ENCODE measurements around the gene ERLEC1.
"Not testable (repeated sequence)": the region's sequence is repeated elsewhere in the genome, so short reads cannot be mapped to it uniquely, and the experiment has no call there.

Gene ERLEC1

DNA sequence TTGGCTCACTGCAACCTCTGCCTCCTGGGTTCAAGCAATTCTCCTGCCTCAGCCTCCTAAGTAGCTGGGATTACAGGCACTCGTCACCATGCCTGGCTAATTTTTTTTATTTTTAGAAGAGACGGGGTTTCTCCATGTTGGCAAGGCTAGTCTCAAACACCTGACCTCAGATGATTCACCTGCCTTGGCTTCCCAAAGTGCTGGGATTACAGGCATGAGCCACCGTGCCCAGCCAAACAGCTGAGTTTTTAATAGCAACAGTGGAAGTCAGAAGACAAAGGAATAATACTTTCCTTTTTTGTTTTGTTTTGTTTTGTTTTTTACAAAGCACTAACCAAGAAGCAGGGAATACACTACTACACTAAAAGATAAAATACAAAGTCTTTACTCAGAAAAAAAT, 56.0 kb downstream of the ERLEC1 start:
- no peaks in the 10 kb centered on the region for H3K9me3 ChIP-seq (ENCODE audit: insufficient read depth, low read depth, low read length)
- H3K4me2 ChIP-seq (ENCODE audit: low read depth, low read length, poor library complexity, severe bottlenecking): no peak overlapping the region
- H3K4me3 ChIP-seq (ENCODE audit: low read length, poor library complexity, severe bottlenecking): no peak overlapping the region
- H3K4me1 ChIP-seq (ENCODE audit: insufficient read depth, low read length, poor library complexity, severe bottlenecking): peaks cover 4% of the 10 kb centered on the region
- H3K27me3 ChIP-seq (ENCODE audit: insufficient read depth, low read length, poor library complexity, severe bottlenecking): no peaks in the 10 kb centered on the region
- H3K9me2 ChIP-seq (replicated peaks; ENCODE audit: low read depth, low read length): no peaks in the 10 kb centered on the region
- H3F3A ChIP-seq (ENCODE audit: low read depth): no peaks in the 10 kb centered on the region
- no peaks in the 10 kb centered on the region for H3K79me2 ChIP-seq (ENCODE audit: insufficient read depth, low read length)
- no peaks in the 10 kb centered on the region for H4K20me1 ChIP-seq (ENCODE audit: insufficient read depth, low read length, poor library complexity, severe bottlenecking)
- no peak overlapping the region for H3K9ac ChIP-seq (ENCODE audit: low read depth, low read length, poor library complexity, severe bottlenecking)
- TF ChIP-seq, protein P1, sequence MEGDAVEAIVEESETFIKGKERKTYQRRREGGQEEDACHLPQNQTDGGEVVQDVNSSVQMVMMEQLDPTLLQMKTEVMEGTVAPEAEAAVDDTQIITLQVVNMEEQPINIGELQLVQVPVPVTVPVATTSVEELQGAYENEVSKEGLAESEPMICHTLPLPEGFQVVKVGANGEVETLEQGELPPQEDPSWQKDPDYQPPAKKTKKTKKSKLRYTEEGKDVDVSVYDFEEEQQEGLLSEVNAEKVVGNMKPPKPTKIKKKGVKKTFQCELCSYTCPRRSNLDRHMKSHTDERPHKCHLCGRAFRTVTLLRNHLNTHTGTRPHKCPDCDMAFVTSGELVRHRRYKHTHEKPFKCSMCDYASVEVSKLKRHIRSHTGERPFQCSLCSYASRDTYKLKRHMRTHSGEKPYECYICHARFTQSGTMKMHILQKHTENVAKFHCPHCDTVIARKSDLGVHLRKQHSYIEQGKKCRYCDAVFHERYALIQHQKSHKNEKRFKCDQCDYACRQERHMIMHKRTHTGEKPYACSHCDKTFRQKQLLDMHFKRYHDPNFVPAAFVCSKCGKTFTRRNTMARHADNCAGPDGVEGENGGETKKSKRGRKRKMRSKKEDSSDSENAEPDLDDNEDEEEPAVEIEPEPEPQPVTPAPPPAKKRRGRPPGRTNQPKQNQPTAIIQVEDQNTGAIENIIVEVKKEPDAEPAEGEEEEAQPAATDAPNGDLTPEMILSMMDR (conservative IDR thresholded peaks at IDR 0.05; ENCODE audit: low read length): no peak
- no peak for TF ChIP-seq EZH2phosphoT487 (IDR thresholded peaks at IDR 0.05; ENCODE audit: borderline replicate concordance)
- H3K36me3 ChIP-seq (ENCODE audit: insufficient read depth, low read length): no peaks in the 10 kb centered on the region
- H2AFZ ChIP-seq (ENCODE audit: low read length): no peak overlapping the region

DNA sequence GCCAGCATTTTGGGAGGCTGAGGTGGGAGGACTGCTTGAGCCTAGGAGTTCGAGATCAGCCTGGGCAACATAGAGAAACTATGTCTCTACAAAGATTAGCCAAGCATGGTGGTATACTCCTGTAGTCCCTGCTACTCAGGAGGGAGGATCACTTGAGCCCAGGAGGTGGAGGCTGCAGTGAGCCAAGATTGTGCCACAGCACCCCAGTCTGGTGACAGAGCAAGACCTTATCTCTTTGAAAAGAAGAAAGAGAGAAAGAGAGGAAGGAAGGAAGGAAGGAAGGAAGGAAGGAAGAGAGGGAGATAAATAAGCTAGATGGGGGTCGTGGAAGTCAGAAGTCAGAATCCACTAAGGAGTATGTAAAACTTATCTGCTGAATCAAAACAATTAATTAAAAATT, 56.8 kb downstream of the ERLEC1 start:
- no peaks in the 10 kb centered on the region for H3K27me3 ChIP-seq (ENCODE audit: insufficient read depth, low read length, poor library complexity, severe bottlenecking)
- no peaks in the 10 kb centered on the region for H3K79me2 ChIP-seq (ENCODE audit: insufficient read depth, low read length)
- H3K4me2 ChIP-seq (ENCODE audit: low read depth, low read length, poor library complexity, severe bottlenecking): no peak overlapping the region
- H3K36me3 ChIP-seq (ENCODE audit: insufficient read depth, low read length): no peaks in the 10 kb centered on the region
- H3K9ac ChIP-seq (ENCODE audit: low read depth, low read length, poor library complexity, severe bottlenecking): no peak overlapping the region
- no peak overlapping the region for H3K4me3 ChIP-seq (ENCODE audit: low read length, poor library complexity, severe bottlenecking)
- no peaks in the 10 kb centered on the region for H3K9me2 ChIP-seq (replicated peaks; ENCODE audit: low read depth, low read length)
- H3K9me3 ChIP-seq (ENCODE audit: insufficient read depth, low read depth, low read length): no peaks in the 10 kb centered on the region
- no peaks in the 10 kb centered on the region for H4K20me1 ChIP-seq (ENCODE audit: insufficient read depth, low read length, poor library complexity, severe bottlenecking)
- no peaks in the 10 kb centered on the region for H3F3A ChIP-seq (ENCODE audit: low read depth)
- no peak overlapping the region for H2AFZ ChIP-seq (ENCODE audit: low read length)
- no peak for TF ChIP-seq EZH2phosphoT487 (IDR thresholded peaks at IDR 0.05; ENCODE audit: borderline replicate concordance)
- TF ChIP-seq, protein P1 (conservative IDR thresholded peaks at IDR 0.05; ENCODE audit: low read length): no peak
- H3K4me1 ChIP-seq (ENCODE audit: insufficient read depth, low read length, poor library complexity, severe bottlenecking): peaks cover 4% of the 10 kb centered on the region

DNA sequence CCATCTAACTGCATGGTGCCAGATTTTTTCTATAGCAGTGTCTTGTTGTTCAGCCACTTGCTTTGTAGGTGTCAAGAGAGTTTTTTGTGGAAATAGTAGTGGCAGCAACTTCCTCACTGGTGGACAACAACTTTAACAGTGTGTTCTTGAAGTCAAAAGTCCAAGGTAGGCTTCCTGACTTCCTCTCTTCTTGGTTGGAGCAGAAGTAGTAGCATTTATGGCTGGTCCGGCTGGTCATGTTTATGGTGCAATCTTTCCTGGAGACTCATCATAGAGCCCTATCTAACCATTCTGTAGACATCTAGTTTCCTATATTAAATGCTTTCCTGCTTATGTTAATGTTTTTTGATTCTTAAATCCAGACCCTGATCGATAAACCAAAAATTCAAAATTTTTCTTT, 61.2 kb downstream of the ERLEC1 start:
- TF ChIP-seq, protein P1 (conservative IDR thresholded peaks at IDR 0.05; ENCODE audit: low read length): no peak
- no peak for TF ChIP-seq EZH2phosphoT487 (IDR thresholded peaks at IDR 0.05; ENCODE audit: borderline replicate concordance)
- Histone ChIP-seq H3F3A (ENCODE audit: low read depth) (no peaks in the 10 kb centered on the region), H2AFZ (ENCODE audit: low read length) (no peak overlapping the region), H3K9me3 (ENCODE audit: insufficient read depth, low read depth, low read length) (no peaks in the 10 kb centered on the region), H3K27me3 (ENCODE audit: insufficient read depth, low read length, poor library complexity, severe bottlenecking) (no peaks in the 10 kb centered on the region), H3K36me3 (ENCODE audit: insufficient read depth, low read length) (no peaks in the 10 kb centered on the region), H3K79me2 (ENCODE audit: insufficient read depth, low read length) (no peaks in the 10 kb centered on the region), H3K4me2 (ENCODE audit: low read depth, low read length, poor library complexity, severe bottlenecking) (no peak overlapping the region), H3K4me1 (ENCODE audit: insufficient read depth, low read length, poor library complexity, severe bottlenecking) (peaks cover 4% of the 10 kb centered on the region), H3K4me3 (ENCODE audit: low read length, poor library complexity, severe bottlenecking) (no peak overlapping the region), H3K9me2 (replicated peaks; ENCODE audit: low read depth, low read length) (no peaks in the 10 kb centered on the region), H4K20me1 (ENCODE audit: insufficient read depth, low read length, poor library complexity, severe bottlenecking) (no peaks in the 10 kb centered on the region), H3K9ac (ENCODE audit: low read depth, low read length, poor library complexity, severe bottlenecking) (no peak overlapping the region)

DNA sequence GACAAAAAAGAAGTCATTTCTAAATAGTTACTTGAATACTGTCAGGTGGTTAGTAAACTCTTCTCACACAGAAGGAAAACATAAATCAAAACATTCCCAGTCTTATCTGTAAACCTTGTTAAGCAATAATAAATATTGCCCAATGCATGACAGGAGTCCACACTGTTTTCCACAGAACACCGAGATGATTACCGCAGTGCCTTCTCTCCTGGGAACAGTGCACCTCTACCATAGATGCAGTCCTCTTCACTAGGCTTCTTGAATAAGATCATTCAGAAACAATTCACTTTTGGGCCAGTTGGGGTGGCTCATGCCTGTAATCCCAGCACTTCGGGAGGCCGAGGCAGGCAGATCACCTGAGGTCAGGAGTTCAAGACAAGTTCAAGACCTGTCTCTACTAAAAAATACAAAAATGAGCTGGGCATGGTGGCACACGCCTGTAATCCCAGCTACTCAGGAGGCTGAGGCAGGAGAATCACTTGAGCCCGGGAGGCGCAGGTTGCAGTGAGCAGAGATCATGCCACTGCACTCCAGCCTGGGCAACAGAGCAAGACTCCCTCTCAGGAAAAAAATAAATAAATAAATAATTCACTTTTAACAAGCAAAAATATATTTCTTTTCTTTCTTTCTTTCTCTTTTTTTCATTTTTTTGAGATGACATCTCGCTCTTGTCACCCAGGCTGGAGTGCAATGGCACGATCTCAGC, 64.4 kb downstream of the ERLEC1 start:
- H3K9me2 ChIP-seq (replicated peaks; ENCODE audit: low read depth, low read length); H3K79me2 ChIP-seq (ENCODE audit: insufficient read depth, low read length); H3K4me1 ChIP-seq (ENCODE audit: insufficient read depth, low read length, poor library complexity, severe bottlenecking); H3K27me3 ChIP-seq (ENCODE audit: insufficient read depth, low read length, poor library complexity, severe bottlenecking); H3F3A ChIP-seq (ENCODE audit: low read depth); H3K4me3 ChIP-seq (ENCODE audit: low read length, poor library complexity, severe bottlenecking); H3K9ac ChIP-seq (ENCODE audit: low read depth, low read length, poor library complexity, severe bottlenecking); H3K4me2 ChIP-seq (ENCODE audit: low read depth, low read length, poor library complexity, severe bottlenecking); H4K20me1 ChIP-seq (ENCODE audit: insufficient read depth, low read length, poor library complexity, severe bottlenecking); H3K36me3 ChIP-seq (ENCODE audit: insufficient read depth, low read length); H2AFZ ChIP-seq (ENCODE audit: low read length); H3K9me3 ChIP-seq (ENCODE audit: insufficient read depth, low read depth, low read length): not testable (repeated sequence)

Data from Loucy (cell line).